Ascending aorta (tissue), 2 donors: ENCODE measurements around the gene GRAMD4. TPM values are rescaled to one million over a fixed set of nuclear protein-coding genes. Genes with fewer than 3 reads are reported as not detected.

ENCODE experiments used
- DNase-seq, 2 donors: peaks; one replicate each; pipeline ENCODE4 v3.0.0-alpha.2; 2019; ENCODE audit warnings: low spot score in 2 of 2
- H3K27ac ChIP-seq, 2 donors: fragments of 200-600 bp; sonication (generic); one replicate each; pipeline ENCODE4 v1.5.1; 2016 to 2017; ENCODE audit warnings: mild to moderate bottlenecking in 1 of 2
- H3K27me3 ChIP-seq: fragments of 200-600 bp; sonication (generic); one replicate; pipeline ENCODE4 v1.5.1; 2017
- H3K36me3 ChIP-seq, 2 donors: fragments of 200-600 bp; sonication (generic); one replicate each; pipeline ENCODE4 v1.5.1; 2016
- H3K4me1 ChIP-seq, 2 donors: fragments of 200-600 bp; sonication (generic); one replicate each; pipeline ENCODE4 v1.5.1; 2016 to 2017; ENCODE audit warnings: mild to moderate bottlenecking in 1 of 2
- H3K4me3 ChIP-seq, 2 donors: fragments of 200-600 bp; sonication (generic); one replicate each; pipeline ENCODE4 v1.5.1; 2016 to 2017; ENCODE audit warnings: mild to moderate bottlenecking in 1 of 2
- H3K9me3 ChIP-seq, 2 donors: fragments of 200-600 bp; sonication (generic); one replicate each; pipeline ENCODE4 v1.5.1; 2016
- CTCF ChIP-seq, 3 experiments: fragments of 200-600 bp in 2 of 3; fragments of 450-650 bp in 1 of 3; sonication (generic) in 2 of 3; IDR thresholded peaks; one replicate each; pipeline ENCODE4 v1.5.1; 2016 to 2019; ENCODE audit warnings: antibody characterized with exemption in 3 of 3, mild to moderate bottlenecking in 1 of 3, moderate library complexity in 1 of 3
- intact Hi-C: fragments of 100-400 bp; cut with DNase I; formaldehyde crosslinking; loops from one replicate; pipeline ENCODE4 v1.15.1; 2023
- total RNA-seq: library from RNA; depleted of rRNA; stranded (reverse); fragments of >200 nt; gene quantifications from one replicate; pipeline ENCODE4 v1.1.0, GENCODE V29; 2016

Gene GRAMD4
- total RNA-seq, 1 donor from 2014 or later: 20.2 TPM

- no peak overlapping the region for H3K4me3 ChIP-seq
- no peaks in the 10 kb centered on the region for H3K27me3 ChIP-seq
- no peak for TF ChIP-seq CTCF (IDR thresholded peaks at IDR 0.05)
- H3K36me3 ChIP-seq: no peaks in the 10 kb centered on the region
- H3K9me3 ChIP-seq: no peaks in the 10 kb centered on the region
- intact Hi-C loops: no loop called here
- no peak for DNase-seq
- H3K27ac ChIP-seq: no peak overlapping the region
- H3K4me1 ChIP-seq: peaks cover 0 to 3% of the 10 kb centered on the region in 2 donors
Observed at GRCh38 chr22:46650078-46650810, 30.1 kb downstream of the GRAMD4 start.

- Histone ChIP-seq H3K27ac (no peak overlapping the region), H3K36me3 (no peaks in the 10 kb centered on the region), H3K27me3 (no peaks in the 10 kb centered on the region), H3K9me3 (no peaks in the 10 kb centered on the region), H3K4me1 (peaks cover 0 to 3% of the 10 kb centered on the region in 2 donors), H3K4me3 (no peak overlapping the region)
- no peak for DNase-seq
- intact Hi-C loops: no loop called here
- TF ChIP-seq CTCF (IDR thresholded peaks at IDR 0.05): no peak
Observed at GRCh38 chr22:46651316-46651715, 31.1 kb downstream of the GRAMD4 start.

GRCh38 chr22:46652081-46652846, 32.1 kb downstream of the GRAMD4 start:
- Histone ChIP-seq H3K27me3 (no peaks in the 10 kb centered on the region), H3K36me3 (no peaks in the 10 kb centered on the region), H3K4me3 (no peak overlapping the region), H3K9me3 (no peaks in the 10 kb centered on the region), H3K4me1 (peaks cover 0 to 3% of the 10 kb centered on the region in 2 donors), H3K27ac (no peak overlapping the region)
- DNase-seq: no peak
- intact Hi-C loops: no loop called here
- no peak for TF ChIP-seq CTCF (IDR thresholded peaks at IDR 0.05)

GRCh38 chr22:46652847-46653331, 32.7 kb downstream of the GRAMD4 start:
- H3K9me3 ChIP-seq: no peaks in the 10 kb centered on the region
- no peak overlapping the region for H3K27ac ChIP-seq
- no peak for TF ChIP-seq CTCF (IDR thresholded peaks at IDR 0.05)
- H3K4me3 ChIP-seq: no peak overlapping the region
- H3K4me1 ChIP-seq: peaks cover 0 to 3% of the 10 kb centered on the region in 2 donors
- no peaks in the 10 kb centered on the region for H3K27me3 ChIP-seq
- no peak for DNase-seq
- intact Hi-C loops: no loop called here
- no peaks in the 10 kb centered on the region for H3K36me3 ChIP-seq

- TF ChIP-seq CTCF (IDR thresholded peaks at IDR 0.05): no peak
- H3K36me3 ChIP-seq: no peaks in the 10 kb centered on the region
- H3K4me3 ChIP-seq: no peak overlapping the region
- H3K27me3 ChIP-seq: no peaks in the 10 kb centered on the region
- no peak for DNase-seq
- no peak overlapping the region for H3K27ac ChIP-seq
- intact Hi-C loops: no loop called here
- no peaks in the 10 kb centered on the region for H3K9me3 ChIP-seq
- H3K4me1 ChIP-seq: peaks cover 0 to 3% of the 10 kb centered on the region in 2 donors
Observed at GRCh38 chr22:46653596-46653995, 33.4 kb downstream of the GRAMD4 start.
